ENCODE data around the gene ADGB.
A peak's percentile ranks its signal among the peaks of the same experiment; 100 is the strongest.
"Not testable (repeated sequence)": the region's sequence is repeated elsewhere in the genome, so short reads cannot be mapped to it uniquely, and the experiment has no call there.

Gene ADGB

DNA sequence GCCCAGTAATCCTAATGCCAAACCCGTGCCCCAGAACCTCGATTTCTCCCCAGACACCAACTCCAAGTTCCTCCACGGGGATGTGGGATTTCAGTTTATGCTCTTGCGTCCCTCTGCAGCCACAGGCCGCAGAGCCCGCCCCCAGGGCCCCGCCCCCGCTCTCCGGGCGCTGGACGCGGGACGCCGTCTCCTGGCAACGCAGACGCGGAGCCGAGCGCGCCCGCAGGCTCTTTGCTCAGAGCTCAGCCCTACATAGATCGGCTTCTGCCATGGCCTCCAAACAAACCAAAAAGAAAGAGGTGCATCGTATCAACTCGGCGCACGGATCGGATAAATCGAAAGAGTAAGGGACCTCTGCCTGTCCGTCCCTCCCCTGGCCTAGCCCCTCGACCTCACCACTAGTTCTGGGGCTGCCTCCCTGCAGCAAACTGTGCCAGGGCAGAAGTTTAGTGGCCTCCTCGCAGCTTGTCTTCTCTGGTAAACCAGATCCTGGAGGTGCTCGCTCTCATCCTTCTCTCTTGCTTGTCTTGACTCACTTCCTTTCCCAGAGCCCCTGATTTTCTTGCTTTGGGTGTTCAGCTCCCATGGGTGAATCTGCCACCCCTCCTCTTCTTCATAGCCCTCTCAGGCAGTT, at the start of gene ADGB:
Gene ADGB, plus strand, starts transcription at position 201 of the 634 bp plus-strand sequence. Its CDS starts 69 bp downstream, at position 270.
- DNase-seq: peak in 1 of 2 experiments; percentile 13

GRCh38 chr6:146550911-146551310, 47.9 kb upstream of the ADGB start:
- DNase-seq: no peak

- DNase-seq: no peak
Measured at GRCh38 chr6:146551545-146551944, 47.2 kb upstream of the ADGB start.

GRCh38 chr6:146553377-146554135, 45.2 kb upstream of the ADGB start:
- no peak for DNase-seq

GRCh38 chr6:146560607-146561006, 38.2 kb upstream of the ADGB start:
- no peak for DNase-seq

DNA sequence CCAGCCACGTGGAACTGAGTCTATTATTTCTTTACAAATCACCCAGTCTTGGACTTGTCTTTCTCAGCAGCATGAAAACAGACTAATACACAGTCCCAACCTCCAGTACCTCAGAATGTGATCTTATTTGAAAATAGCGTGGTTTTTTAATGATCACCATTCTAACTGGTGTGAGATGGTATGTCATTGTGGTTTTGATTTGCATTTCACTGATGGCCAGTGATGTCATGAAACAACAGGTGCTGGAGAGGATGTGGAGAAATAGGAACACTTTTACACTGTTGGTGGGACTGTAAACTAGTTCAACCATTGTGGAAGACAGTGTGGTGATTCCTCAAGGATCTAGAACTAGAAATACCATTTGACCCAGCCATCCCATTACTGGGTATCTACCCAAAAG, 32.1 kb upstream of the ADGB start:
- not testable (repeated sequence) for DNase-seq

DNA sequence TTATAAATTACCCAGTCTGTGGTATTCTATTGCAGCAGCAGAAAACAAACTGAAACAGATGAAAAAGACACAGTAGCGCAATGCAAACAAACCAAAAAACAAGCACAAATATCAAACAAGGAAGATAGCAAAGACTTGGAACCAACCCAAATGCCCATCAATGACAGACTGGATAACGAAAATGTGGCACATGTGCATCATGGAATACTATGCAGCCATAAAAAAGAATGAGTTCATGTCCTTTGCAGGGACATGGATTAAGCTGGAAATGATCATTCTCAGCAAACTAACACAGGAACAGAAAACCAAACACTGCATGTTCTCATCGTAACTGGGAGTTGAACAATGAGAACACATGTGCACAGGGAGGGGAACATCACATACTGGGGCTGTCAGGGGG, 30.2 kb upstream of the ADGB start:
- DNase-seq: not testable (repeated sequence)

- DNase-seq: no peak
Measured at GRCh38 chr6:146574211-146574610, 24.6 kb upstream of the ADGB start.

DNA sequence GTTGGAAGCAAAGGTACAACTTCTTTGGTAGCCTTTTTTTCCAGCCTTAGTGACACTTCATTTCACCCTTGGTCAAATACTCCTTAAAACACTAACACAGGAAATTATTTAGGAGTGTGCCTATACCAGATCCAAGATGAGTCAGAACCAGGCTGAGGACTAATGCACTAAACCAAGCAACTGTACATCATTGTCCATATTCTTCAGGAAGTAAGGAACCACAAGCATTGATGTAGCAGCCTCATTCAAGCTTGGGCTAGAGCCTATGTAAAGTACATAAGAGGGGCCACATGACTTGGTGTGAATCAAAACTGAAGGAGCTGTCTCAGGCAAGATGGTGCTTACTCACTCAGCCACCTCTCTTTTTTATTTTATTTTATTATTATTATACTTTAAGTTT, 20.7 kb upstream of the ADGB start:
- DNase-seq: no peak

GRCh38 chr6:146581968-146582367, 16.8 kb upstream of the ADGB start:
- no peak for DNase-seq

GRCh38 chr6:146582857-146583256, 15.9 kb upstream of the ADGB start:
- DNase-seq: no peak

GRCh38 chr6:146583966-146584365, 14.8 kb upstream of the ADGB start:
- DNase-seq: no peak

- DNase-seq: no peak
Measured at GRCh38 chr6:146587459-146587858, 11.3 kb upstream of the ADGB start.

DNA sequence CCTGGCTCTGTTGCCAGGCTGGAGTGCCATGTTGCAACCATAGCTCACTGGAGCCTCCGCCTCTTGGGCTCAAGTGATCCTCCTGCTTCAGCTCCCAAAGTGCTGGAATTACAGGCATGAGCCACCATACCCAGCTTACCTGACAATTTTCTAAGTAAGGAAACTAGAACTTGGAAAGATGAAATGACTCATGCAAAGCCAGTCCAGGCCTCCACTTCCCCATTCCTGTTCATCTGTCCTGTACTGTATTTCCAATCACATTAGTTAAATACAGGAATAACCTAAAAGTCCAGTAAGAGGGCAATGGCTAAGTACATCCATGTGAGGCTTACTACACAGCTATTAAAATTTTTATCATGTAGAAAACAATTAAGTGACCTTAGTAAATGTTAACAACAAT, 8.3 kb upstream of the ADGB start:
- no peak for DNase-seq

GRCh38 chr6:146592451-146592850, 6.3 kb upstream of the ADGB start:
- no peak for DNase-seq

GRCh38 chr6:146593986-146594385, 4.8 kb upstream of the ADGB start:
- DNase-seq: no peak

- no peak for DNase-seq
Measured at GRCh38 chr6:146594495-146594894, 4.3 kb upstream of the ADGB start.

- DNase-seq: no peak
Measured at GRCh38 chr6:146595972-146596731, 2.6 kb upstream of the ADGB start.

- no peak for DNase-seq
Measured at GRCh38 chr6:146601352-146601751, 2.6 kb downstream of the ADGB start.

DNA sequence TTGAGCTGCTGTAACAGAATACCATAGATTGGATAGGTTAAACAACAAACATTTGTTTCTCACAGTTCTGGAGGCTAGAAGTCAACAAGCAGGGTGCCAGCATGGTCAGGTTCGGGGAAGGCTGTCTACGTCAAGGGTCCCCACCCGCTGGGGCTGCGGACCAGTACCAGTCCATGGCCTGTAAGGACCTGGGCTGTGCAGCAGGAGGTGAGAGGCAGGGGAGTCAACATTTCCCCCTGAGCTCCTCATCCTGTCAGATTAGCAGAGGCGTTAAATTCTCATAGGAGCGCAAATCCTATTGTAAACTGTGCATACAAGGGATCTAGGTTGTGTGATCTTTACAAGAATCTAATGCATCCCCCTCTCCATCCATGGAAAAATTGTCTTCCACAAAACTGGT, 3.8 kb downstream of the ADGB start:
- DNase-seq: no peak

DNA sequence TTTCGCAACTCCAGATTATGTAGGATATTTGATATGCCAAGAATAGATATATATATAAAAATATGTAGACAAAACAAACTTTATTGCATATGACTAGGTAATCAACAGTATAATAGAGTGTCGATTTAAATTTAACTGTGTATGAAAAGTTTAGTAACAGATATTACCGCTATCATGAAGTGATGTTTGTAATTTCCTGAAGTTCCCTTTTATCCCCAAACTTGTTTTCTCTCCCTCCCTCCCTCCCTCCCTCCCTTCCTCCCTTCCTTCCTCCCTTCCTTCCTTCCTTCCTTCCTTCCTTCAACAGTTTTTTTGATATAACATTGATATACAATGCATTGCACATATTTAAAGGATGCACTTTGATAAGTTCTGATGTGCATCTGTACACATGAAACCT, 15.2 kb downstream of the ADGB start:
- DNase-seq: no peak

DNA sequence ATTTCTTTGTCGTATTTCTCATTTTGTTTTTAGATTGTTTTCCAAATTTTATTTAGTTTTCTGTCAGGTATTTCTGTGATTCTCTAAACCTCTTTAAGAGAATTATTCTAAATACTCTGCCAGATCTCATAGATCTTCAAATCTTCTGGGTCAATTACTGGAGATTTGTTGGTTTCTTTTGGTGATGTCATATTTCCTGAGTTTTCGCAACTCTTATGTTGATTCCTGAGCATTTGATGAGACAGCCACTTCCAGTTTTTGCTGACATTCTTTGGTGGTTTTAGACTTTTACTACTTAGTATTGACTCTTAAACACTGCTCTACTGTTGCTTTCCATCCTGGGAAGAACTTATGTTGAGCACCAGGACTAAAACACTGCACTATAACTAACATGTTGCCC, 21.9 kb downstream of the ADGB start:
- DNase-seq: no peak

DNA sequence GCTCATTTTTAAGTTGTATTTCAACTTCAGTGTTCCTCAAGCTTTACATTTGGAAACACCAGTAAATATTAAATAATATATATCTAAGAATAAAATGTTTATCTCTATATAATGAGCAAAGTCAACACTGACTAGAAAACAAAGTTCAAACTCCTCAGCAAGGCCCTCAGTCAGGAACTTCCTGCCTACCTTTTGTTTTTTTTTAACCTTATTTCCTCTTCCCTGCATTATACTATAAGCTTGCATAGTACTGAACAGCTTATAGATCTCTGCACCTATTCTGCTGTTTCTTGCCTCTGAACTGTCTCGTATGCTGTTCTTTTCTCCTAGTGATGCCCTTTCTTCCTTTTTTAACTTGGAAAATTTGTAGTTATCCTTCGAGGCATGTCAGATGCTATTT, 29.6 kb downstream of the ADGB start:
- DNase-seq: no peak

GRCh38 chr6:146634022-146634421, 35.2 kb downstream of the ADGB start:
- DNase-seq: no peak
